HG02970 (cell line): ENCODE results near the gene MUC4.

Source experiments
- ATAC-seq: cut with Tn5 transposase; IDR thresholded peaks from one replicate; pipeline ENCODE4 v1.9.1; 2021; ENCODE audit warnings: mild to moderate bottlenecking, moderate library complexity, moderate number of reproducible peaks; ENCODE audit not compliant: unreplicated experiment, low FRiP score

The MUC4 gene

GRCh38 chr3:195764961-195765706, 46.6 kb downstream of the MUC4 start:
- no peak for ATAC-seq

GRCh38 chr3:195763843-195764825, 47.6 kb downstream of the MUC4 start:
- ATAC-seq, result no peak

GRCh38 chr3:195763076-195763830, 48.5 kb downstream of the MUC4 start:
- ATAC-seq, result no peak

DNA sequence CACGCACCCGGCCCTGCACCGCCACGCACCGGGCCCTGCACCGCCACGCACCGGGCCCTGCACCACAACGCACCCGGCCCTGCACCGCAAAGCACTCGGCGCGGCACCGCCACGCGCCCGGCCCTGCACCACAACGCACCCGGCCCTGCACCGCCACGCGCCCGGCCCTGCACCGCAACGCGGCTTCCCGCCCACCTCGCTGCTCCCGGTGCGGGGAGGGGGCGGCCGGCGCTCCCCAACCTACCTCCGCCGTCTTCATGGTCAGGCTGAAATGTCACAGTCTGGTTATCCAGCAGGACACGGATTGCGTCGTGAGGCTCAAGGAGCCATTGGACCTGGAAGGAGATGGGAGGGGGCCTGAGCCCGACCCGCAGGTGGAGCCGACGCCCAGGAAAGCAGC, 49.1 kb downstream of the MUC4 start:
- ATAC-seq, result no peak

GRCh38 chr3:195762249-195762585, 49.5 kb downstream of the MUC4 start:
- no peak for ATAC-seq

- ATAC-seq, result no peak
These were observed 50.0 kb downstream of the MUC4 start for GRCh38 chr3:195761567-195762248.

DNA sequence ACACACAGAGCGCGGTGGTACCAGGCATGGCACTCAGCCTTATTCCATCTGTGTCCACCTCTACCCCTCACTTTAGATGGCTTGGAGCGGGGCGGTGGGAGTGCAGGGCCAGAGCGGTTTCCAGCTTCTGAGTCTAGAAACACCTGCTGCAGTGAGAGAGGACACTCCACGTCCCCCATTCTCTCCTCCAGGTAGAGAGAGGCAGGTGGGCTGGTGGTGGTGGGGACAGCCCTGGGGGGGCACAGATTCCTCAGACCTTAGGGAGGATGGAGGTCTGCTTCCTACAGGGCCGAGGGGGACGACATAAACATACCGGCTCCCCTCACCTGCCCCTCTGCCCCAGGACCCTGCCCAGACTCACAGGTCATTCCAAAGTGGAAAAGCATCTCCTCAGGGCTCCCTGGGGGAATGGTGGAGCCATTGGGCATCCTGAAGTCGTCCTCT, 50.6 kb downstream of the MUC4 start:
- no peak for ATAC-seq

DNA sequence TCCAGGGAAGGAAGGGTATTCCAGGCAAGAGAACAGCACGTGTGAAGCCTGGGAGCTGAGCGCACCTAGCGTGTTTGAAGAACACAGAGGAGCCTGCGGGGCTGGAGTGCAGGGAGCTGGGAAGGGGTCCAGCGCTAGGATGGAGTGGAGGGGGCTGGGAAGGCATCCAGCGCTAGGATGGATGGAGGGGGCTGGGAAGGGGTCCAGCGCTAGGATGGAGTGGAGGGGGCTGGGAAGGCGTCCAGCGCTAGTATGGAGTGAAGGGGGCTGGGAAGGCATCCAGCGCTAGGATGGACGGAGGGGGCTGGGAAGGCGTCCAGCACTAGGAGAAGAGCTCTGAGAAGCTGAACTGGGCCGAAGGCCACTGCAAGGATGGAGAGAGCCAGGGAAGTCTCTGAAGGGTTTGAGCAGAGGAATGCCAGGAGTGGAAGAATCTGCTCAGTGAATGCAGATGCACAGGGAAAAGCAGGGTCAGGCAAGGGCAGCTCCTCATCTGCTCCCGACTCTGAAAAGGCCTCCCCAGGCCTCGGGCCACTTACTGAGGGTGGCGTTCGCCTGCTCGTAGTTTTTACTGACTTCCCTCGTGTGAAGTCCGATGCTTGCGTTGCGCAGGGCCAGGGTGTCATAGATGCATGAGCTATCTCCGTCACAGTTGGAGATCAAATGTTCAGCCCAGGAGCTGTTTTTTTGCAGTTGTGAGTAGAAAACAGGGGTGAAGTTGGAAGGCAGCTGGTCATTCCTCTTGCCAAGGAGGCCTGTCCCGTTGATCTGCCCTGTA, 51.2 kb downstream of the MUC4 start:
- no peak for ATAC-seq

DNA sequence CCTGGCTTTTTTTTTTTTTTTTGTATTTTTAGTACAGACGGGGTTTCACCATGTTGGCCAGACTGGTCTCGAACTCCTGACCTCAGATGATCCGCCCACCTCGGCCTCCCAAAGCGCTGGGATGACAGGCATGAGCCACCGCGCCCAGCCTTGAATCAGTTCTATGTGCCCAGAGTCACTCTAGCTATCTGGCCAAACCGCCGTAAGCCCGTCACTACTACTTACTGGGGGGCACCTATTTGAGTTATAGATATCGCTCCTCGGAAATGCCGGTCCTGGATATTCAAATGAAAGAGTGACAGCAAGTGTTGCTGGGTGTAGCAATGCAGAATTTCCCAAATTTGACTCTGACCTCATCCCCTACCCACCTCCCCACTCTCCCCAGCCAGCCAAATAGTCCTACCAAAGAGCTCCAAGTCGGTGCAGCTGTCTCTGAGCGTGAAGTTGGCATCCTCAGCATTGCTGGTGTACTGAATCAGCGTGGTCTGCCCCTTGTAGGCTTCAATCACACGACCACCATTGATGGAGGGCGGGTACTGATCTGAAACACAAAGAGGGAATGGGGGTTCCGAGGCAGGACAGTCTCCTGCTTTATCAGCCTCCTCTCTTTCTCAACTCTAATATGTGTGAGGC, 52.9 kb downstream of the MUC4 start:
- ATAC-seq, result no peak

- ATAC-seq, result no peak
These were observed 53.9 kb downstream of the MUC4 start for GRCh38 chr3:195757827-195758226.

DNA sequence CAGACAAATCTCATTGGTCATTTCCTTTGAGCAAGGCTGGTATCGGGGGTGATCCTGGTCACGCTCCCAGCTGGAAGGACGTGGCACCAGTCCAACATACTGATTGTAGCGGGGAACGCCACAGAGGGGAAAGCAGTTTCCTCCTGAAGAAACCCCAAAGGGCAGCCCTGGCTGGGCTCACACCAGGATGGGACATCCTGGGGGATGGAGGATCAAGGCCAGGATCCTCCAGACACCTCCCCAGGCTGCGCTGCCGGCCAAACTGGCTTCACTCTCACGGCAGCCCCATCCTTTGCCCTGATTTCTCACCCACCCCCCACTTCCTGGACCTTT, 54.3 kb downstream of the MUC4 start:
- no peak for ATAC-seq

DNA sequence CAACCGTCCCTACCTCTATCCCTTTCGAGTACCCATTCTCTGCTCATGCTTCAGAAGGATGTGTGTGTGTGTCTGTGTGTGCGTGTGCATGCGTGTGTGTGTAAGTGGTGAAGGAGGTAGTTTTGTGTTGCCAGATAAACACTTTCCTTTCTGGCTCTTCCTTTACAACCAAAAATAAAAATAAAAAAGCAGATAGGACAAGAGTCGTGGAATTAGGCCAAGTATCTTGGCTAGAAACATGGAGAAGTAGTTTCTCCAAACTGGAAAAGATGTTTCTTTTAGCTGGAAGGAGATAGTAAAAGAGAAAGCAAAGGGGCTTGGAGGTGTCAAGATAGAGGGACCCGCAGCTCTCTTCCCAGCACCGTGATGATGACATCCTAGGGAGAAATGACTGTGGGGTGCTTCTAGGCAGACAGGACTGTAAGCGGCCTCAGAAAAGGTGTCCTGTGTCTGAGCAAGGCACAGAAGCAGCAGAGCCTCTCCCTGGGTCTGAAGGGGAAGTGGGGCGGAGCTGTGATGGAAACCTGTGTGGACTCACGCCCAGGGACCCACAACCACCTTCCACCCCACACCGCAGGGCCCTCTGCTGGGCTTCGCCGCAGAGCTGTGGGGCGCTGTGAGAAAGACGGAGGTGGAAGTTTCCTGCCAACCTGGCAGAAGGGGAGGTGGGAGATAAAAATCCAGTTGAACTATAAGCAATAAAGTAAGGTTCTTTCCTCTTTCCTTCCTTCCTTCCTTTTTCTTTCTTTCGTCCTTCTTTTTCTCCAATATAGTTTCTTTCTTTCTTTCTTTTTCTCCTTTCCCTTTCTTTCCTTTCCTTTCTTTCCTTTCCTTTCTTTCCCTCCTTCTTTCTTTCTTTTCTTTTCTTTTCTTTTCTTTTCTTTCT, 55.7 kb downstream of the MUC4 start:
- no peak for ATAC-seq

DNA sequence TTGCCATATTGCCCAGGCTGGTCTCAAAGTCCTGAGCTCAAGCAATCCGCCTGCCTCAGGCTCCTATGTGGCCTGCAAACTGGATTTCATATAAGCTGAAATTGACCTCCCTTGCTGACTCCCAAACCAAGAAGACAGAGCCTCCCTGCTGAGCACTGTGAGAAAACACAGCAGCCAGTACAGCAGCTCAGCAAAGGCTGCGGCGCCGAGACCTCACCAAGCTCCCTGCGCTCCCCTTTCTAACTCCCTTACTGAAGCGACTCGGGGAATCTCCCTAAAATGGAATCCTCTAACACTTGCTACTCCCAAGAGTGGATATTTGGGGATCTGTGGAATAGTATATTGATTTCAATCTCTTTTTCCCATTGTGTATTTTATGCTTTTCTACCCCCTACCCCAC, 56.3 kb downstream of the MUC4 start:
- ATAC-seq, result no peak

- ATAC-seq, result no peak
These were observed 56.8 kb downstream of the MUC4 start for GRCh38 chr3:195754906-195755305.

DNA sequence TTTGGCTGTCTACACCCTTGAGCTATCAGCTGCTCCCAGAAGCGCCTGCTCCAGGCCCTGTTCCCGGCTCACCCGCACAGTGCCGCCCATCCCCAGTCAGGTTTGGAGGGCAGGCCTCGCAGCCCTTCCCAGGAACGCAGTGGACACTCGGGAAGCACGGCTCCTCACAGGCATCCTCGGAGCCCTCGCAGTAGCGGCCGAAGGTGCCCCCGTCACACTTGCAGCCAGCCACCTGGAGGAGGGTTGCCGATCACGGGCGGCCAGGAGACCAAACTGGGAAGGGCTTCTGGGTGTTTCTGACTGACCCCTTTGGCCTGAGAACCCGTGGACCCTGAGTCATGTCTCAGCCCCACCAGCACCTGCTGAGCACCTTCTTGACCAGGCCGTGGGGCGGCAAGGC, 57.6 kb downstream of the MUC4 start:
- no peak for ATAC-seq

GRCh38 chr3:195753581-195753980, 58.1 kb downstream of the MUC4 start:
- ATAC-seq, result no peak

DNA sequence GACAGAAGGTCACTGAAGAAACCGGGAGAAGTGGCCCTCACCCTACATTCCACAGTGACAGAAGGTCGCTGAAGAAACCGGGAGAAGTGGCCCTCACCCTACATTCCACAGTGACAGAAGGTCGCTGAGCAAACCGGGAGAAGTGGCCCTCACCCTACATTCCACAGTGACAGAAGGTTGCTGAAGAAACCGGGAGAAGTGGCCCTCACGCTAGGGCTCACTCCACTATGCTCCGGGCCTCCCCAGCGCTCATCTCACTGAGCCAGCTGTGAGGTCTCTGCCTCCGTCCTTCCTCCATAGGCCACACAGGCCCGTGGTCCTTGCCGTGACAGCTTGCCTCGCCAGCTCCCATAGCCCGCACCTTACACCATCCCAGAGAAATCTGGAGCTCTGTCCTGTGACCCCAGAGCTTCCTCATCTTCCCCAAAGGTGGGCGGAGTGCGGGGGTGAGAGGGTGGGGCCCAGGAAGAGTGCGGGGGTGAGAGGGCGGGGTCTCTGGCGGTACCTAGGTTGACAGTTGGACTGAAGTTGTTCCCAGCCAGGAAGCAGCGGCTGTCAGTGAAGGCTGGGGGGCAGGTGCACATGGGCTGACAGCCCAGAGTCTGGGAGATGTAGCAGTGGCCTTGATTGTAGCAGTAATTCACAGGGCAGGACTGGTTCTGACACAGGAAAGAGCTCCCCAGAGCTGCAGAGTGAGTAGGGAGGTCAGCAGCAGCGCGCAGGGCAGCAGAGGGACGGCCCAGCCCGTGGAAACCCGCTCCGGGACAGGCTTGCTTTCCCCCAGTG, 59.0 kb downstream of the MUC4 start:
- ATAC-seq, result no peak

DNA sequence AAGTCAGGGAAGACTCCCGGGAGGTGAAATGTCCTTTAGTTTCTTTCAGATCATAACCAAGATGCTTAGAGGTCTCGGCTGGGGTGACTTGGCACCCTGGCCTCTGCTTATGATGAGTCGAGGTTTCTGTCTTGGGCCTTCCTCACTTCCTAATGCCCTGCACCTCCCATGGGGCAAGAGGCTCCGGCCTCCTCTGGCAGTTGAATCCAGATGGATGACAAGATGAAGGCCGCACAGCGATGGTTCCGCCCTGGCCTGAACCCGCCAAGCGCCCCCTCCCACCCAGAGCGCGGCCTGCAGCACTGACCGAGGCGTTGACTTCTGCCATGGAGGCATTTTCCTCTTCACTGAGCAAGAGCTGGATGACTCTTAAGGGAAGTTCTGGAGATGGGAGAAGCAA, 59.7 kb downstream of the MUC4 start:
- ATAC-seq, result no peak
